ENCODE results near the gene COL4A1. TPM values are rescaled to one million over a fixed set of nuclear protein-coding genes. Genes with fewer than 3 reads are reported as not detected.

Gene COL4A1
- total RNA-seq, 1 donor, result 0.21 TPM

GRCh38 chr13:110263404-110263803 lies 43.6 kb downstream of the COL4A1 start:
- peaks cover 6% of the 10 kb centered on the region for H3K27me3 ChIP-seq (ENCODE audit: insufficient read depth, low read length)
- H3K4me1 ChIP-seq (ENCODE audit: insufficient read depth, low read length), result no peaks in the 10 kb centered on the region
- no peak overlapping the region for H3K4me3 ChIP-seq (ENCODE audit: low read length)
- no peaks in the 10 kb centered on the region for H3K9me3 ChIP-seq (ENCODE audit: low read depth, low read length)

DNA sequence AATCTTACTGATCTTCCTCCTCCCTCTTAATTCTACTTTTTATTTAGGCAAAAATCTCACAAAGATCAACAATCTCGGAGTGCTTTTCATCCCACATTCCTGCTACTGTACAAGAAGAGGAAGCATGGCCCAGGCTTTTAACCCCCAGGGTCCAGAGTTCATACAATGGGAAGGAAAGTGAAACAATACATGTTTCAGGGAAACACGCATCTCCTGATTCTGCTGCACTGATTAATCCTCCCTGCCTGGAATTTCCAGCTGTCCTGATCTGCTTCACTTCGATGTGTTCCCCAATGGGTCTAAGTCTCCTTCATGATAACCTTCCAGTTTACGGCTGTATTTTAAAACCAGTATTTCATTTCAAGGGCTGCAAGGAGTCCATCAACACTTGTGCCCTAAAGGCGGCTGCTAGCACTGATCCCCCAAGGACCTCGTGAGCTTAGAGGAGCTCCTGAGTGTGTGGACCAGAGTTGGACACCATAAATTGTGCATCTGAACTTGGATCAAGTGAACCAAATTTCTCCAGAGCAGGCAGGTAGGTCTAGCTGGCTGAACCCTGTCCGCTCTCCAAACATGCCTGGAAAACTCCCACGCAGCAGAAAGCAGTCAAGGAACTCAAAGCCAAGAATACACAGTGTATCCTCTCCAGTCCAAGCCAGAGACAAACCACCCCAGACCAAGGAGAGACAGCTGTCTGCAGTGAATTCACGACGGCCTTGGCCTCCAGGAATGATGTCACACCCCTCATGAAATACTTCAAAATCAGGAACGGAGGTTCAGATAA lies 44.3 kb downstream of the COL4A1 start:
- Histone ChIP-seq H3K9me3 (ENCODE audit: low read depth, low read length) (no peaks in the 10 kb centered on the region), H3K4me1 (ENCODE audit: insufficient read depth, low read length) (no peaks in the 10 kb centered on the region)

DNA sequence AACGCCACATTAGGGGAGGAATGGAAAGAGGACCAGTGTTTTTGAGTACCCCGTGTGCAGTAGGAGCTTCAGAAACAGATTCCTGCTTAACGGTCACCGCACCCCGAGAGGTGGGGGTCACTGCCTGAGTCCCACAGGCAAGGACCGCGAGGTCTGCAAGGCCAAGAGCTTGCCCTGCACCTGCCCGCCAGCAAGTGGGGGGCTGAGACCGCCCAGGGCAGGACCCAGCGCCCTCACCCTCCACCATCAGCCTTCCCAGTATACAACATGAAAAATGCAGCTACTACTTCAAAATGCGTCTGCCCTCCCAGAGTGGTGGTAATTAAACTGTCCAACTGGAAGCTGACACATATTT lies 44.9 kb downstream of the COL4A1 start:
- no peaks in the 10 kb centered on the region for H3K4me1 ChIP-seq (ENCODE audit: insufficient read depth, low read length)
- no peaks in the 10 kb centered on the region for H3K9me3 ChIP-seq (ENCODE audit: low read depth, low read length)
- peaks cover 6% of the 10 kb centered on the region for H3K27me3 ChIP-seq (ENCODE audit: insufficient read depth, low read length)
- no peak overlapping the region for H3K4me3 ChIP-seq (ENCODE audit: low read length)

More for the DNA sequence above, 44.3 kb downstream of the COL4A1 start:
- H3K27me3 ChIP-seq (ENCODE audit: insufficient read depth, low read length), result peaks cover 6% of the 10 kb centered on the region
- H3K4me3 ChIP-seq (ENCODE audit: low read length), result no peak overlapping the region

DNA sequence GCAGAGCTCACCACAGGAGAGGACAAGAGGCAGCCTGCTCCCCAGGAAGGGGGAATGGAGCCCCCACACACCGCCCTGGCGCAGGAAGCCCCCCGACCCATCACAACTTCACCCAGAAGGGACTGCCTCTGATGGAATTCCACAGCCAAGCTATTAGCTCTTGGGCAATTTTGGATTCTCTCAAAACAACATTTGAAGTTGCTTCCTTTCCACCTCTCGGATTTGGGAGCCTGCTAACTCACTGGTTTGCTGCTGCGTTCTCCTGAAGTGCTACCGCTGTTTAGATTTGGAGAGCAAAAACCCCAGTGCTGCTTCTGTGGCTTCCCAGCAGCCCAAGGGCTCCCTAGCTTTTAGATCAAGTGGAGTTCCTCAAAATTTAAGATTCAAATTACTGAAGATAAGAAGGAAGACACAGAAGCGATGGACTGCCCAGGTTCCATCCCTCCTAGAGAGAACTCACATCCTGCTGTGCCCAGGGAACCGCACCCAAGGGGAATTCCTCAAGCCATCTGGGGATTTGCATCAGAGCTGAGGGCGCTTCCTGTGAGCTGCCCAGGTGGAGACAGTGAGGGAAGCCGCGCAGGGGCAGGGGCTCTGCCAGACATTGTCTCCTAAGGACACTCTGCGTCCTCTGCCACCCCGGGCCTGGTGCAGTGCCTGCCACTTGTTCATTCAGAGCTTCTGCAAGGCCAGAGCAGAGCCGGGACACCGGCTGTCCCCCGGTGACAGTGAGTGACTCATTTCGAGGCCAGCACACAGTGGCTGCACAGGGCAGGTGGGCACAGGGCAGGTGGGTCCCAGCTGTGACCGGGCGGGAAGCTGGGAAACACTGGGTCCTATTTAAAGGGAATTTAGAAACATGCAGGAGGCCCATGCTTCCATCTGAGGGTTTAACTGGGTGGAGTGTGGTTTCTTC lies 45.5 kb downstream of the COL4A1 start:
- Histone ChIP-seq H3K4me3 (ENCODE audit: low read length) (no peak overlapping the region), H3K4me1 (ENCODE audit: insufficient read depth, low read length) (no peaks in the 10 kb centered on the region), H3K9me3 (ENCODE audit: low read depth, low read length) (no peaks in the 10 kb centered on the region), H3K27me3 (ENCODE audit: insufficient read depth, low read length) (peaks cover 6% of the 10 kb centered on the region)

- H3K9me3 ChIP-seq (ENCODE audit: low read depth, low read length), result no peaks in the 10 kb centered on the region
- H3K4me3 ChIP-seq (ENCODE audit: low read length), result no peak overlapping the region
- peaks cover 6% of the 10 kb centered on the region for H3K27me3 ChIP-seq (ENCODE audit: insufficient read depth, low read length)
- no peaks in the 10 kb centered on the region for H3K4me1 ChIP-seq (ENCODE audit: insufficient read depth, low read length)
Observed at GRCh38 chr13:110259651-110260050, 47.3 kb downstream of the COL4A1 start.

DNA sequence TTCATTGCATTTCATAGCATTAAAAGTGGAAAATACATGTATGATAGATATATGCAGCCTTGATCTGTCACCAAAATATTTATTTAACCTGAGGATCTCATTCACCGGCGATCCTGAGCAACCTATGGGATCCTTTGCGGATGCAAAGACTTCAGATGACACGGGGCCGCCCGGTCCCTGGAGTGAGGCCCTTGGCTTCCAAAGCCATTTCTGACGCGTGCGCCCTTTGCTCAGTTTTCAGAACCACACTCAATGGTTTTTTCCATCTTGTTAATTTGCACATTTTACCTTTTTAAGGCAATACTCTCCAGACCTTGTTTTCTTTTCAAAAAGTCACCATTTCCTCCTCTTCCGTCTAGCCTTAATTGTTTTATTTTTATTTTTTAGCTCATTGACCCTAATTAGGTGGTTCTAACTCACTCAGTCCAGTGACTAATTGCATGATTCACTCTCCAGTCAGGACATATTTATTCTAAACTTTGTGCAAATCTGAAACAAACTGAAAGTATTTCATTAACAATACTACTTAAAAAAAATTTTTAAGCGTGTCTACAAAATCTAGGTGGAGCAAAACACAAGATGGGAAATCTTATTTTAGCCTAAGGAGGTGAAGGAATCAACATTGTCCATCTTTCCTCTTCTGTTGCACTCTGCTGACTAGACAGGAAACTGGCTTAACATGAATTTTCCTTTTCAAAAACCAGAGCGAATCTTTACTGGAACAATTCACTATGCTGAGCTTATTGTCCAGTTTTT lies 47.9 kb downstream of the COL4A1 start:
- Histone ChIP-seq H3K4me1 (ENCODE audit: insufficient read depth, low read length) (no peaks in the 10 kb centered on the region), H3K9me3 (ENCODE audit: low read depth, low read length) (no peaks in the 10 kb centered on the region), H3K4me3 (ENCODE audit: low read length) (no peak overlapping the region), H3K27me3 (ENCODE audit: insufficient read depth, low read length) (peaks cover 6% of the 10 kb centered on the region)

DNA sequence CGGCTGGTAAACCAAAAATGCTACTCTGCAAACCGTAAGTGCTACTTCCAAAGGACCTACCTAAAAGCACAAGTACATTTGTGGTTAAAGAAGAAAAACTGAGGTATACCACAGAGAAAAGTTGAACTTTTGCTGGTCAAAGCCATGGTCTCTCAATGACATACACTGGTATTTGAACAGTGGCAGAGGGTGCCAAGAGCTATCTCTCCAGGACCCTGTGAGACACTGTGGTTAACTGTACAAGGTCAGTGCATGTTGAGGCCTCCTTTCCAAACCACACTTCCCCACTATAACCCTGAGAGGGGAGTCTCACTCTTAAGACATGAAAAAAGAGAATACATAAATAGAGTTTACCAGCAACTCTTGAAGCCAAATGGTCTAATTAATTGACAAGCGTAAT lies 49.5 kb downstream of the COL4A1 start:
- no peak overlapping the region for H3K4me3 ChIP-seq (ENCODE audit: low read length)
- H3K27me3 ChIP-seq (ENCODE audit: insufficient read depth, low read length), result no peaks in the 10 kb centered on the region
- H3K4me1 ChIP-seq (ENCODE audit: insufficient read depth, low read length), result no peaks in the 10 kb centered on the region
- no peaks in the 10 kb centered on the region for H3K9me3 ChIP-seq (ENCODE audit: low read depth, low read length)

- H3K9me3 ChIP-seq (ENCODE audit: low read depth, low read length), result no peaks in the 10 kb centered on the region
- H3K4me1 ChIP-seq (ENCODE audit: insufficient read depth, low read length), result no peaks in the 10 kb centered on the region
- no peaks in the 10 kb centered on the region for H3K27me3 ChIP-seq (ENCODE audit: insufficient read depth, low read length)
- H3K4me3 ChIP-seq (ENCODE audit: low read length), result no peak overlapping the region
Observed at GRCh38 chr13:110256126-110256905, 50.6 kb downstream of the COL4A1 start.

- no peaks in the 10 kb centered on the region for H3K4me1 ChIP-seq (ENCODE audit: insufficient read depth, low read length)
- no peak overlapping the region for H3K4me3 ChIP-seq (ENCODE audit: low read length)
- H3K9me3 ChIP-seq (ENCODE audit: low read depth, low read length), result no peaks in the 10 kb centered on the region
- no peaks in the 10 kb centered on the region for H3K27me3 ChIP-seq (ENCODE audit: insufficient read depth, low read length)
Observed at GRCh38 chr13:110254751-110255553, 52.0 kb downstream of the COL4A1 start.

DNA sequence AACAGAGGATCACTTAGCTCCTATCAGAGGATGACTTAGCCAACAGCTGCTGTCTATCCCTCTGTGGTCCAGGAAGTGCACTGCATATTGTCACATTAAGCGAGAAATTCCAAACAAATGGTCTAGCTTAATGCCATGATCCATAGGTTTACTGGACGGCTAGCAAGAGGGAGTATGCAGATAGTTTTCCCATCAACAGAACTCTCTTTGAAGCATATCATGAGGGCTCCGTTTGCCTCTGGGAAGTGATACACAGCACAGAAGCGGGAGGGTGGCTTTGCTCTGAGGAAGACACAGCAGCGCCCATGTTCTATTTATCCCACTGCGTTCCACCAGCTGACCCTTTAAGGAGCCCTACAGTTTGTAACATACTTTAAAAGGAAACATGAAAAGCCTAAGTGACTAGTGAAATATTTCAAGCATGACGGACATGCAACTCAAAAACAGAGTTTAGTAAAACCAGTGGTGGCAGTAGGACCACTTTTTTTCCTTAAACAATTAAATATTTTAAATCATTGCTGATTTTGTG lies 52.7 kb downstream of the COL4A1 start:
- Histone ChIP-seq H3K4me3 (ENCODE audit: low read length) (no peak overlapping the region), H3K4me1 (ENCODE audit: insufficient read depth, low read length) (no peaks in the 10 kb centered on the region), H3K27me3 (ENCODE audit: insufficient read depth, low read length) (no peaks in the 10 kb centered on the region), H3K9me3 (ENCODE audit: low read depth, low read length) (no peaks in the 10 kb centered on the region)

GRCh38 chr13:110251193-110251819 lies 55.7 kb downstream of the COL4A1 start:
- Histone ChIP-seq H3K27me3 (ENCODE audit: insufficient read depth, low read length) (no peaks in the 10 kb centered on the region), H3K4me1 (ENCODE audit: insufficient read depth, low read length) (no peaks in the 10 kb centered on the region), H3K9me3 (ENCODE audit: low read depth, low read length) (no peaks in the 10 kb centered on the region), H3K4me3 (ENCODE audit: low read length) (no peak overlapping the region)

GRCh38 chr13:110250258-110250891 lies 56.6 kb downstream of the COL4A1 start:
- Histone ChIP-seq H3K27me3 (ENCODE audit: insufficient read depth, low read length) (no peaks in the 10 kb centered on the region), H3K4me3 (ENCODE audit: low read length) (no peak overlapping the region), H3K9me3 (ENCODE audit: low read depth, low read length) (no peaks in the 10 kb centered on the region), H3K4me1 (ENCODE audit: insufficient read depth, low read length) (no peaks in the 10 kb centered on the region)

DNA sequence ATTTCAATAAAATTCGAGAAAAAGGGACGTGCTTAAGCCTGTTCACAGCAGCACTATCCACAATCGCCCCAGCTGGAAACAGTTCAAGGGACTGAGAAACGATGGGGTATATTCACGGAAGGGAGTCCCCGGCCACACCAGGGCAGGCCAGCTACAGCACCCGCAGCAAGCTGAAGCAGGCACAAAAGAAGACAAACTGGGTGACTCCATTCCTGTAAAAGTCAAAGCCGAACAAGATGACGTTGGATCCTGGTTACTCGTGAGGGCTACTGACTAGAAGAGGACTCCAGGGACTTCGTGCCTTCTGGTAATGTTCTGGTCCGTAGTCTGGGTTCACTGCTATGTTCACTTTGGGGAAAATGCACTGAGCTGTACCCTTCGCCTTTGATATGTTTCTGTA lies 57.6 kb downstream of the COL4A1 start:
- Histone ChIP-seq H3K27me3 (ENCODE audit: insufficient read depth, low read length) (no peaks in the 10 kb centered on the region), H3K4me1 (ENCODE audit: insufficient read depth, low read length) (no peaks in the 10 kb centered on the region), H3K9me3 (ENCODE audit: low read depth, low read length) (no peaks in the 10 kb centered on the region), H3K4me3 (ENCODE audit: low read length) (no peak overlapping the region)

Measured in mononuclear cell (primary cell).